ENCODE results near the gene NFS1.

- TF ChIP-seq EZH2 (IDR thresholded peaks at IDR 0.05; ENCODE audit: borderline replicate concordance) (no peak), CTCF (IDR thresholded peaks at IDR 0.05; ENCODE audit: poor library complexity) (no peak)
Measured at GRCh38 chr20:35735826-35736470, 36.8 kb upstream of the NFS1 start.
